ENCODE data around the gene CCDC15.

CCDC15 gene

DNA sequence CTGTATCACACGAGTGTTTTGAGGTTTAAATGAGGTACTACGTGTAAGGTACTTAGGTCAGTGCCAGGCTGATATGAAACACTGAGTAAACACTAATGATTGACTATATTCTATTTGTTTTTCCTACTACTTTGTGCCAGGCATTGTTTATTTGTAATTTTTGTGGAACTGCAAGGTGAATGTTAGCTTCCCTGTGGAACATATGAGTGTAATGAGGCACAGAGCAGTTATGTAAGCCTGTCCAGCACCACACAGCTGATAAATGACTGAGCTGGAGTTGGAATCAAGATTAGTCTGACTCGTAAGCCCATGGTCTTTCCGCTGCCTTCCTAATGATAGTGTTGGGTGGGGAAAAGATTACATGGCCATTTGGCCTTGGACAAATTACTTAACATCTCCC lies 115.0 kb downstream of the CCDC15 start:
- FAIRE-seq = no peak

- no peak for FAIRE-seq
These were observed 115.8 kb downstream of the CCDC15 start for GRCh38 chr11:125069796-125070195.

DNA sequence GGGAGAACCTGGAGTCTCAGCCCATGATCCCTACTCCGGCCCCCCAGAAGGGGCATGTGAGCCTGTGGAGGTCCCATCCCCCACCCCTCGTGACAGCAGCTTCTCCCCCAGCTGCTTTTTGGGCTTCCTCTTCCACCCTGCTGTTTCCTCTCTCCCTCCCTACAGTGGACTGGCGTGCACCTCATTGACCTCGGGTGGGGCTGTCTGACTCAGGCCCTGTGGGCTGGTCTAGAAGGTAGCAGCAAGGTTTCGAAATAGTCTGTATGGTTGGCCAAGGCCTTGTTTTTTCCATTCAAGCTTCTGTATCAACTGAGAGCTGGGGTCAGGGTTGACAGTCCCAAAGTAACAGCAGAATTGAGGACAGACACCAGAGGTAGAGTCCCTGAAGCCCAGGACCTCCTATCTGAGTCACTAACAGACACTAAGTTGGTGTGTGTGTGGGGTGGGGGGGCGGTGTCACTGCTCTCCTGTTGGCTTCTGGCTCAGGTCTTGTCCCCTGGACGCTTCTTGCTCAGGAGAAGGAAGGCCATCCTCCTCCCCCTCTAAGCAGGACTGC lies 116.8 kb downstream of the CCDC15 start:
- no peak for FAIRE-seq

GRCh38 chr11:125071435-125071834 lies 117.4 kb downstream of the CCDC15 start:
- FAIRE-seq = no peak

DNA sequence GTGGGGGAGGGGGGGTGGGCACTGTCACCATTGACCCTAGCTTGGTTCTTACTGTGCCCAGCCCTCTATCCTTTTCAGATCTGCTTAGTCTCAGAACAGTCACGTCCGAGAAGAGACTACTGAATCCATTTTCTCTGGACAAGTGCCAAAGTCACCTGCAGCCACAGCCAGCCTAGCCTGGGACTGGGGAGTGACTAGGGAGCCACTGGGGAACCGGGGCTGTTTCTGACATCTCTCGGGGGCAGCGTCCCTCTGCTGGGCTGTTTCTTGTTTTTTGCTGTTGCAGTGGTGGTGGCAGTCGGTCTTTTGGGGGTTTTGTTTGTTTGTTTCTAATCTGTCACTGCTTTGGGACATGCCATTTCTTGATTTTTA lies 117.8 kb downstream of the CCDC15 start:
- no peak for FAIRE-seq

DNA sequence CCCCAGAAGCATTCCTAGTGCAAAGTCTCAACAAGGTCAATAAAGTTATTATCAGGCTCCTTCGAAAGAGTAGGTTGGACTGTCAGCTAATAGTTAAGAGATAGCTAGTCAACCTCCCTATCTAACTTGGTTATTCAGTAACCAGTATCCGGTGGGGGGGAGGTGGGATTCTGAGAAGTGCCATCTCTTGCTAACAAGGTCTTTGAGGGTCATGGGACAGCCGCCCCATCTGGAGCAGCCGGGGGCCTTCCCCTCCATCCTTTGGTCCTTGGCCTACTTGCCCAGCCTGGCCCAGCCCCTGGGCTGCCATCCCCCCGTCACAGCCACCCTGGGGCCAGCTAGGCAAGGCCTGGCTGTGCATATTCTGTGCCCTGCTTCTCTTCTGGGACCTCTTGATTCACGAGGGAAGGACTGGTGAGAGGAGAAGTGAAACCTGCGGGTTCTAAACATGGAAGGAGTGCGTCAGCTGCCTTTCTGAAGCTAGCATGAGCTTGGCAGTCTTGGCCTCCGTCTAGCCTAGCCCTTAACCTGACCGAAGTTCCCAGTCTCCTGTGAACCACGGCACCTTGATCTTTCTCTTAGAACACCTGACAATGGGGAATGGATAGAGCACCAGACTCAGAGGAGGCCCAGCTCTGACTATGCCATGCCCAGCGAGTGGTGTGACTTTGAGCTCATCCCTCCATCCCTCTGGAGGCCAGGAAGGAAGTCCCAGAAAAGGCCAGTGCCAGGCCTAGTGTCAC lies 118.4 kb downstream of the CCDC15 start:
- no peak for FAIRE-seq

- no peak for FAIRE-seq
These were observed 119.1 kb downstream of the CCDC15 start for GRCh38 chr11:125072961-125073590.

DNA sequence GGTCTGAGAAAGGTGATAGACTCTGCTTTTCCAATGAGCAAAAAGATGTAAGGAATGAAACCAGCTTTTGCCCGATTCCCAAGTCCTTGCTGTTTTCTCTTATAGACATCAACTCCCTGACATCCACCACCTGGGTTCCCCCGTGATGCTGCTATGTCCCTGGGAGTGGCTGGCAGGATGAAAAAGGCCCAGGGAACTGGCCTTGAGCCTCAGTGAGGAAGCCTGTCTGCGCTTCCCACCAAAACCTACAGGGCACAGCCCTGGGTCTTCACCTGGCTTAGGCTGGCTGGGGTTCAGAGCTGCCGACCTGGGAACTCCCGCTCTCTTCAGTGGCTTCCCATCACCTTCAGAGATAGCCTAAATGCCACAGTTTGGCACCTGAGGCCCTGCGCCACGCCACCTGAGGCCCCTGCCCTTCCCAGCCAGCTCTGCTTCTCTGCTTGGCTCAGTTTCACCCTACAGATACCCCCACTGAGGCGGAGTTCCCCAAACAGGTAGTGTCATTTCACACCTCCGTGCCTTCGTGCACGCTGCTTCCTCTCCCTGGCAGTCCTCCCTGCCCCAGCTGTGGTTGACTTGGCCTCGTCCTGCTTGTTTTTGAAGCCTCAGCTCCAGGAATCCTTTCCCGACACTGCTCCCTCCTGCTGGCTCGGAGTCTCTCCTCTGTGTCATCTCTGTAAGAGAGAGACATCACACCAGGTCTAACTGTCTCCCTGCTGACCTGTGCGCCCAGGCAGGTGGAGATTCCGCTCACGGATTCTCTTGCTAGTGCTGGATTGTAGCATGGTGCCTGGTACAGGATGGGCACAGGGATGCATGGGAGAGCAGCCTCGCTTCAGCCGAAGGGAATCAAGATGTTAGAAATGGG lies 119.8 kb downstream of the CCDC15 start:
- FAIRE-seq = no peak

- no peak for FAIRE-seq
These were observed 120.7 kb downstream of the CCDC15 start for GRCh38 chr11:125074511-125075241.

DNA sequence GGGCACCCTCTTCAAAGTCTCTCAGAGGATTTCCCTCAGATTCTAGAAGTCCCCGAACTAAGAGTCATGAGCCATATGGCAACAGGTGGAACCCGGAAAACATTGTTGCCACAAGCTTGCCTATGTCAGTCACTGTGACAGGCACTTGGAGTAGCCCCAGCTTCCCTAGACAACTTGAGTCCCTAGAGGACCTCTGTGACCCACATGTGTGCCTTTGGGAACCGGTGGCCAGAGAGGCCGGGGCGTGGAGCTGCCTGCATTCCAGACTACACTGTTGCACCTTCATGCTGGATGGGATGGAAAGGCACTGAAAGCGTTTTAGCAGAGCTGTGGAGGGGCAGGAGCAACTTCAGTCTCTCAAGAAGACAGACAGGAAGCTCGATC lies 121.2 kb downstream of the CCDC15 start:
- FAIRE-seq = no peak

GRCh38 chr11:125075900-125076317 lies 121.9 kb downstream of the CCDC15 start:
- FAIRE-seq = no peak

GRCh38 chr11:125076378-125076945 lies 122.5 kb downstream of the CCDC15 start:
- no peak for FAIRE-seq

DNA sequence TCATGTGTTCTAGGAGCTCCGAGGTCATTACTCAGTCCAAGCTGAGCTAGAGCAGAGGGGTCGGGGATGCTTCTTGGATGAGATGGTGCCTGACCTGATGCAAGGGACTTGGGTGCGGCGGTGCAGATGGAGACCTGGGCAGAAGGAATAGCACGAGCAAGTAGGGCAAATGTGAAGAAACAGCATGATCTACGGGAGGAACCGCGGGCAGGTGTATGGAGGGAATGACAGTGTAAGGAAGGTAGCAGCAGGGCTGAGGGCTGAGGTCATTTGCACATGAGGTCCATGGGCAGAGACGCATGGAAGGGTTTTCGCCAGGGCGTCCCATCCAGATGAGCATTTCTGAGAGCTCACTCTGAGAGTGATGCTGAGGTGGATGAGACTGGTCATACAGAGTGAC lies 124.0 kb downstream of the CCDC15 start:
- no peak for FAIRE-seq

- no peak for FAIRE-seq
These were observed 124.6 kb downstream of the CCDC15 start for GRCh38 chr11:125078516-125079140.

- no peak for FAIRE-seq
These were observed 125.3 kb downstream of the CCDC15 start for GRCh38 chr11:125079151-125079877.

DNA sequence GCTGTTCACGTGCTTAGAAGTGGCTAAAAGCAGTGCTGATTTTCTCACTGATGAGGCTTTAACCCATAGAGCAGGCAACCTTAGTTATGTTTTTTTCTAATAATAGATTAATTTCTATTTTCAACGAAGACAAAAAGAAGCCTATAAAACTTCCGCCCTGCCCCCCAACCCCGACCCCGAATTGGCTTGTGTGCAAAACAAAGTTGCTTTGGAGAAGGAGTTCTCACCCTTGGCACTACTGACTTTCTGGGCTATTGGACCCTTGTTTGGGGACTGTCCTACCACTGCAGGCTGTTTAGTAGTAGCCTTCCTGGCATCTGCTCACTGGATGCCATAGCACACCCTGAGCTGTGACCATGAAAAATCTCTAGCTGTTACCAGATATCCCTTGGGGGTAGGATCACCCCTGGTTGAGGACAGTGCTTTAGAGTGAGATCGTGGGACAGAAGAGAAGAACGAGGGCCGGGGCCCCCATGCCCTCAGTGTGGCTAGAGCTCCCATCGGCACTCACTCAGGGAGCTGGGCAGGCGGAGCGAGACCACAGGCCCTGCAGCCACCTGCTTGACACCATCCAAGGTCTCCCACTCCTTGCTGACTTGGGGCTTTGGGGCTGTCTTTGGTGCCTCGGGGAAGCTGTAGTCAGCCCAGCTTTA lies 126.0 kb downstream of the CCDC15 start:
- no peak for FAIRE-seq

GRCh38 chr11:125080531-125080911 lies 126.5 kb downstream of the CCDC15 start:
- no peak for FAIRE-seq

- no peak for FAIRE-seq
These were observed 127.2 kb downstream of the CCDC15 start for GRCh38 chr11:125081098-125081798.

- no peak for FAIRE-seq
These were observed 128.0 kb downstream of the CCDC15 start for GRCh38 chr11:125082040-125082439.

Data from endometrium (tissue), 2 donors.